Measurements from ENCODE around the gene NLGN2. TPM values are rescaled to one million over a fixed set of nuclear protein-coding genes. Genes with fewer than 3 reads are reported as not detected.

Gene NLGN2
- total RNA-seq, 1 experiment from 2014 or later, result 76.7 TPM

DNA sequence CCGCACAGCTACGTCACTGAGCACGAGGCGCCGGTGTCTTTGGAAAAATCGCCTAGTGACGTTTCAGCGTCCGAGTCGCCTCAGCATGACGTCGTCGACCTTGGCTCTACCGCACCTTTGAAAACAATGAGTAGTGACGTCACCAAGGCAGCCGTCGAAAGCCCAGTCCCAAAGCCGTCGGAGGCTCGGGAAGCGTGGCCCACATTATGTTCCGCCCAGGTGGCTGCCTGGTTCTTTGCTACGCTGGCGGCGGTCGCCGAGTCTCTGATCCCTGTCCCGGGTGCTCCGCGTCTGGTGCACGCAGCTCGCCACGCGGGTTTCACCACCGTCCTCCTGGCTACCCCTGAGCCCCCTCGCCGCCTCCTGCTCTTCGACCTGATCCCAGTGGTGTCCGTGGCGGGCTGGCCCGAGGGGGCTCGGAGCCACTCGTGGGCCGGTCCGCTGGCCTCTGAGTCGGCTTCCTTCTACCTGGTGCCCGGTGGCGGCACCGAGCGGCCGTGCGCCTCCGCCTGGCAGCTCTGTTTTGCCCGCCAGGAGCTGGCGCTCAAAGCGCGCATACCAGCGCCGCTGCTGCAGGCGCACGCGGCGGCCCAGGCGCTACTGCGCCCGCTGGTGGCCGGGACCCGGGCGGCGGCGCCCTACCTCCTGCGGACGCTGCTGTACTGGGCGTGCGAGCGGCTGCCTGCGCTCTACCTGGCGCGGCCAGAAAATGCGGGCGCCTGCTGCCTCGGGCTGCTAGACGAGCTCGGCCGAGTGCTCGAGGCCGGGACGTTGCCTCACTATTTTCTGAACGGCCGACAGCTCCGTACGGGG lies 29.1 kb downstream of the NLGN2 start (continued):
- TF ChIP-seq E2F1 (CRISPR knock-in tag; IDR thresholded peaks at IDR 0.05) (no peak; the same call in 1 of the 2 replicates), NFYB (CRISPR knock-in tag; conservative IDR thresholded peaks at IDR 0.05; ENCODE audit: low read depth) (no peak; the same call in 1 of the 2 replicates), CREB1 (CRISPR knock-in tag; IDR thresholded peaks at IDR 0.05) (no peak), SMAD4 (CRISPR knock-in tag; IDR thresholded peaks at IDR 0.05) (no peak), EMX1 (CRISPR knock-in tag; IDR thresholded peaks at IDR 0.05) (no peak), CREM (CRISPR knock-in tag; IDR thresholded peaks at IDR 0.05) (peak; percentile 75; the same call in 1 of the 2 replicates), ZSCAN18 (CRISPR knock-in tag; IDR thresholded peaks at IDR 0.05) (no peak), NR3C1 (CRISPR knock-in tag; conservative IDR thresholded peaks at IDR 0.05; ENCODE audit: low read depth) (peak; percentile 87; the same call in 1 of the 2 replicates), TP53 (CRISPR knock-in tag; IDR thresholded peaks at IDR 0.05) (peak; percentile 34; the same call in 1 of the 2 replicates), GABPB1 (CRISPR knock-in tag; IDR thresholded peaks at IDR 0.05) (no peak), TCF7 (CRISPR knock-in tag; IDR thresholded peaks at IDR 0.05; ENCODE audit: low read depth) (no peak), TEAD4 (CRISPR knock-in tag; IDR thresholded peaks at IDR 0.05) (no peak), ZMAT4 (CRISPR knock-in tag; IDR thresholded peaks at IDR 0.05) (no peak), ZNF416 (CRISPR knock-in tag; IDR thresholded peaks at IDR 0.05) (no peak), SOX15 (CRISPR knock-in tag; IDR thresholded peaks at IDR 0.05) (no peak), ZNF232 (CRISPR knock-in tag; IDR thresholded peaks at IDR 0.05) (peak; percentile 95; the same call in 1 of the 2 replicates), ELF4 (CRISPR knock-in tag; IDR thresholded peaks at IDR 0.05; ENCODE audit: low read depth) (peak; percentile 86; the same call in 1 of the 2 replicates), ZNF532 (CRISPR knock-in tag; IDR thresholded peaks at IDR 0.05; ENCODE audit: borderline replicate concordance) (no peak), GTF2I (CRISPR knock-in tag; conservative IDR thresholded peaks at IDR 0.05) (no peak), CBFB (CRISPR knock-in tag; IDR thresholded peaks at IDR 0.05; ENCODE audit: low read depth) (peak; percentile 86), ARID4B (CRISPR knock-in tag; IDR thresholded peaks at IDR 0.05; ENCODE audit: borderline replicate concordance) (peak; percentile 22; the same call in 1 of the 2 replicates), SP1 (CRISPR knock-in tag; conservative IDR thresholded peaks at IDR 0.05) (peak; percentile 79)
- TF ChIP-seq, protein P1, sequence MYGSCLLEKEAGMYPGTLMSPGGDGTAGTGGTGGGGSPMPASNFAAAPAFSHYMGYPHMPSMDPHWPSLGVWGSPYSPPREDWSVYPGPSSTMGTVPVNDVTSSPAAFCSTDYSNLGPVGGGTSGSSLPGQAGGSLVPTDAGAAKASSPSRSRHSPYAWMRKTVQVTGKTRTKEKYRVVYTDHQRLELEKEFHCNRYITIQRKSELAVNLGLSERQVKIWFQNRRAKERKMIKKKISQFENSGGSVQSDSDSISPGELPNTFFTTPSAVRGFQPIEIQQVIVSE (CRISPR knock-in tag; IDR thresholded peaks at IDR 0.05; ENCODE audit: borderline replicate concordance), result no peak
- TF ChIP-seq, protein P2, sequence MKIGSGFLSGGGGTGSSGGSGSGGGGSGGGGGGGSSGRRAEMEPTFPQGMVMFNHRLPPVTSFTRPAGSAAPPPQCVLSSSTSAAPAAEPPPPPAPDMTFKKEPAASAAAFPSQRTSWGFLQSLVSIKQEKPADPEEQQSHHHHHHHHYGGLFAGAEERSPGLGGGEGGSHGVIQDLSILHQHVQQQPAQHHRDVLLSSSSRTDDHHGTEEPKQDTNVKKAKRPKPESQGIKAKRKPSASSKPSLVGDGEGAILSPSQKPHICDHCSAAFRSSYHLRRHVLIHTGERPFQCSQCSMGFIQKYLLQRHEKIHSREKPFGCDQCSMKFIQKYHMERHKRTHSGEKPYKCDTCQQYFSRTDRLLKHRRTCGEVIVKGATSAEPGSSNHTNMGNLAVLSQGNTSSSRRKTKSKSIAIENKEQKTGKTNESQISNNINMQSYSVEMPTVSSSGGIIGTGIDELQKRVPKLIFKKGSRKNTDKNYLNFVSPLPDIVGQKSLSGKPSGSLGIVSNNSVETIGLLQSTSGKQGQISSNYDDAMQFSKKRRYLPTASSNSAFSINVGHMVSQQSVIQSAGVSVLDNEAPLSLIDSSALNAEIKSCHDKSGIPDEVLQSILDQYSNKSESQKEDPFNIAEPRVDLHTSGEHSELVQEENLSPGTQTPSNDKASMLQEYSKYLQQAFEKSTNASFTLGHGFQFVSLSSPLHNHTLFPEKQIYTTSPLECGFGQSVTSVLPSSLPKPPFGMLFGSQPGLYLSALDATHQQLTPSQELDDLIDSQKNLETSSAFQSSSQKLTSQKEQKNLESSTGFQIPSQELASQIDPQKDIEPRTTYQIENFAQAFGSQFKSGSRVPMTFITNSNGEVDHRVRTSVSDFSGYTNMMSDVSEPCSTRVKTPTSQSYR (CRISPR knock-in tag; IDR thresholded peaks at IDR 0.05), result no peak

Data from WTC11 (cell line).